IMR-90 (cell line): ENCODE measurements around the gene NKX6-2. TPM values are rescaled to one million over a fixed set of nuclear protein-coding genes. Genes with fewer than 3 reads are reported as not detected.

Source experiments
- ATAC-seq: fragments of 200-7000 bp; cut with Tn5 transposase; 2 replicates; pipeline ENCODE4 v1.9.1; 2020; ENCODE audit warnings: low read depth, mild to moderate bottlenecking, moderate library complexity
- BruUV-seq: library from RNA; stranded (reverse); fragments of 400-500 nt; replicated peaks from 2 replicates; lab custom pipeline; 2021; lab: Mats Ljungman, UMichigan
- CTCF ChIA-PET: fragments of 300-600 bp; formaldehyde crosslinking; extraction: SDS; loops from one replicate; lab custom pipeline; 2021; ENCODE audit warnings: antibody characterized with exemption; lab: Yijun Ruan, JAX
- POLR2A ChIA-PET: fragments of 300-600 bp; sonication (Branson Sonifier 250); formaldehyde crosslinking; loops from one replicate; lab custom pipeline; 2022; ENCODE audit warnings: antibody characterized with exemption; ENCODE audit not compliant: unreplicated experiment; lab: Charles Lee
- DNase-seq: peaks from one replicate; pipeline ENCODE4 v3.0.0; 2013
- H2AFZ ChIP-seq: replicated peaks from 2 replicates; pipeline ENCODE3; 2013; ENCODE audit warnings: low read length, mild to moderate bottlenecking; ENCODE audit not compliant: poor library complexity
- H2AK5ac ChIP-seq: 2 replicates; pipeline ENCODE4 v1.6.1; 2013; ENCODE audit warnings: low read depth, low read length, inconsistent platforms
- H2AK9ac ChIP-seq: replicated peaks from 2 replicates; pipeline ENCODE3; 2013; ENCODE audit warnings: mild to moderate bottlenecking, low read depth, low read length, moderate library complexity; ENCODE audit not compliant: poor library complexity
- H2BK120ac ChIP-seq: 2 replicates; pipeline ENCODE4 v1.6.1; 2013; ENCODE audit warnings: low read depth, low read length, inconsistent platforms
- H2BK15ac ChIP-seq: 3 replicates; pipeline ENCODE4 v1.6.1; 2013; ENCODE audit warnings: low read depth, low read length, inconsistent platforms
- H2BK20ac ChIP-seq: 2 replicates; pipeline ENCODE4 v1.6.1; 2013; ENCODE audit warnings: low read depth, mild to moderate bottlenecking, inconsistent platforms, low read length, moderate library complexity
- H2BK5ac ChIP-seq: 2 replicates; pipeline ENCODE4 v1.6.1; 2013; ENCODE audit warnings: mild to moderate bottlenecking, low read depth, low read length, inconsistent platforms; ENCODE audit not compliant: poor library complexity, severe bottlenecking
- H3K14ac ChIP-seq: replicated peaks from 2 replicates; pipeline ENCODE4 v1.6.1; 2013; ENCODE audit warnings: low read depth, low read length, inconsistent platforms
- H3K18ac ChIP-seq: 2 replicates; pipeline ENCODE4 v1.6.1; 2013; ENCODE audit warnings: low read depth, low read length, control low read depth
- H3K23ac ChIP-seq: 2 replicates; pipeline ENCODE4 v1.6.1; 2013; ENCODE audit warnings: low read depth, low read length, inconsistent platforms
- H3K27ac ChIP-seq: 2 replicates; pipeline ENCODE4 v1.5.1; 2013; ENCODE audit warnings: mild to moderate bottlenecking, control low read depth, low read length; ENCODE audit not compliant: insufficient read depth
- H3K27me3 ChIP-seq: 2 replicates; pipeline ENCODE4 v1.6.1; 2013; ENCODE audit warnings: low read length; ENCODE audit not compliant: control insufficient read depth, insufficient read depth
- H3K36me3 ChIP-seq: 2 replicates; pipeline ENCODE4 v1.6.1; 2013; ENCODE audit warnings: low read length, mixed read lengths; ENCODE audit not compliant: control insufficient read depth, insufficient read depth
- H3K4ac ChIP-seq: 2 replicates; pipeline ENCODE4 v1.6.1; 2013; ENCODE audit warnings: low read depth, low read length, inconsistent platforms
- H3K4me1 ChIP-seq: 2 replicates; pipeline ENCODE4 v1.6.1; 2013; ENCODE audit warnings: low read length, mixed read lengths; ENCODE audit not compliant: control insufficient read depth, insufficient read depth
- H3K4me2 ChIP-seq: 2 replicates; pipeline ENCODE4 v1.6.1; 2013; ENCODE audit warnings: low read depth, mild to moderate bottlenecking, control low read depth, low read length, moderate library complexity
- H3K4me3 ChIP-seq: 2 replicates; pipeline ENCODE4 v1.5.1; 2013; ENCODE audit warnings: low read depth, mild to moderate bottlenecking, control low read depth, low read length, moderate library complexity; ENCODE audit not compliant: insufficient read depth
- H3K56ac ChIP-seq: 2 replicates; pipeline ENCODE4 v1.6.1; 2013; ENCODE audit warnings: low read length, inconsistent platforms; ENCODE audit not compliant: insufficient read depth; ENCODE audit errors: extremely low read depth
- H3K79me1 ChIP-seq, 2 experiments: 2 replicates each; pipeline ENCODE4 v1.6.1; 2013; ENCODE audit warnings: low read length in 2 of 2, inconsistent platforms in 1 of 2, low read depth in 1 of 2
- H3K9ac ChIP-seq: 2 replicates; pipeline ENCODE4 v1.6.1; 2013; ENCODE audit warnings: low read depth, low read length, control low read depth
- H3K9me1 ChIP-seq: 2 replicates; pipeline ENCODE4 v1.6.1; 2013; ENCODE audit warnings: low read length, inconsistent platforms; ENCODE audit not compliant: insufficient read depth
- H3K9me3 ChIP-seq: 2 replicates; pipeline ENCODE4 v1.6.1; 2013; ENCODE audit warnings: low read length; ENCODE audit not compliant: control insufficient read depth, insufficient read depth
- H4K20me1 ChIP-seq: 2 replicates; pipeline ENCODE4 v1.6.1; 2013; ENCODE audit warnings: low read length, inconsistent platforms; ENCODE audit not compliant: insufficient read depth
- H4K5ac ChIP-seq: 2 replicates; pipeline ENCODE4 v1.6.1; 2013; ENCODE audit warnings: mild to moderate bottlenecking, low read depth, low read length, control low read depth
- H4K8ac ChIP-seq, 2 experiments: 2 replicates each; pipeline ENCODE4 v1.6.1; 2013; ENCODE audit warnings: low read depth in 2 of 2, low read length in 2 of 2, control low read depth in 1 of 2, inconsistent platforms in 1 of 2
- H4K91ac ChIP-seq: 2 replicates; pipeline ENCODE4 v1.6.1; 2013; ENCODE audit warnings: low read depth, low read length, inconsistent platforms; ENCODE audit not compliant: insufficient read depth
- MXI1 ChIP-seq: IDR thresholded peaks from 2 replicates; pipeline ENCODE4 v1.6.1; 2012; ENCODE audit warnings: low read depth, mild to moderate bottlenecking, low read length, moderate library complexity, borderline replicate concordance
- NFE2L2 ChIP-seq: fragments of 150-350 bp; IDR thresholded peaks from 2 replicates; pipeline ENCODE4 v1.6.1; 2016; ENCODE audit warnings: low read depth, mild to moderate bottlenecking, low read length
- RCOR1 ChIP-seq: IDR thresholded peaks from 2 replicates; pipeline ENCODE4 v1.6.1; 2012; ENCODE audit warnings: mild to moderate bottlenecking, low read length, improper control_type of control experiment; ENCODE audit not compliant: insufficient replicate concordance
- RFX5 ChIP-seq: IDR thresholded peaks from 2 replicates; pipeline ENCODE4 v1.8.0; 2012; ENCODE audit warnings: low read depth, mild to moderate bottlenecking, low read length, moderate library complexity
- WGBS, 2 experiments: methylation state at CpG; one replicate each; pipeline versions ENCODE4 v1.1.5 to v1.1.7; 2013; ENCODE audit warnings: missing lambda C conversion rate in 2 of 2; ENCODE audit not compliant: insufficient read length in 1 of 2; ENCODE audit errors: extremely low coverage in 2 of 2; 5-methylcytosine and 5-hydroxymethylcytosine counted together
- dilution Hi-C: fragments of 300-500 bp; cut with HindIII; formaldehyde crosslinking; loops from one replicate; pipeline ENCODE4 v1.14.3; 2018; ENCODE audit warnings: low sequenced_read_pairs; ENCODE audit not compliant: unreplicated experiment
- in situ Hi-C: fragments of 300-500 bp; cut with MboI; formaldehyde crosslinking; loops from 3 replicates; pipeline ENCODE4 v1.14.3; 2019; ENCODE audit warnings: low sequenced_read_pairs, inconsistent platforms, mixed read lengths
- intact Hi-C: fragments of 100-400 bp; cut with micrococcal nuclease; formaldehyde crosslinking; loops from 2 replicates; pipeline ENCODE4 v1.10.0; 2022
- polyA plus RNA-seq, 3 experiments: library from polyadenylated mRNA; depleted of rRNA; stranded (reverse); fragments of >200 nt; gene quantifications; 2 replicates each; pipeline ENCODE4 v1.2.3, GENCODE V29; 2012; ENCODE audit warnings: low replicate concordance in 1 of 3
- total RNA-seq: library from RNA; depleted of rRNA; stranded (reverse); fragments of >200 nt; gene quantifications from 2 replicates; pipeline ENCODE4 v1.2.3, GENCODE V29; 2012

The NKX6-2 gene
- total and polyA plus RNA-seq, 2 of the 4 experiments (the other 2 are of a cell fraction): not detected

DNA sequence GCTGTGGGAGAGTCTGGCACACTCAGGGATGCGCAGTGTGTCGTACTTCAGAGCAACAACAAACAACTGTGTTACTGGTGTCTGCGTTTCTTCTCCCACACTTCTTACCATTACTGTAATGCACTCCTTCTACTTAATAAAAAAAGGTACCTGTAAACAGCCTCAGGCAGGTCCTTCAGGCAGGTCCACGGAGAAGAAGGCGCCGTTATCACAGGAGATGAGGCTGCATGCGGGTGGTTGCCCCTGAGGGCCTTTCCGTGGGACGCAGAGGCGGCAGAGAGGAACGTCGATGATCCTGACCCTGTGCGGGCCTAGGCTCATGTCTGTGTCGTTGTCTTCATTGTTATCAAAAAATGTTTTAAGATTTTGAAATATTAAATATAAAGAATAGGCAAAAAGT lies 29.4 kb downstream of the NKX6-2 start:
- Histone ChIP-seq H3K27ac (no peak overlapping the region), H3K27me3 (no peaks in the 10 kb centered on the region), H4K20me1 (no peaks in the 10 kb centered on the region), H2AK5ac (no peak overlapping the region), H3K36me3 (peaks cover 14% of the 10 kb centered on the region), H2BK15ac (no peak overlapping the region), H4K5ac (no peak overlapping the region), H3K79me1 (0 out of 4 replicates have a peak, but pooled peaks cover 0 to 4% of the 10 kb centered on the region in 2 experiments), H3K9ac (no peak overlapping the region), H3K9me1 (peaks cover 11% of the 10 kb centered on the region), H4K8ac (no peak overlapping the region), H3K4ac (no peak overlapping the region), H2BK20ac (no peak overlapping the region), H3K9me3 (no peaks in the 10 kb centered on the region; the same call in 1 of the 2 replicates), H2AFZ (no peak overlapping the region), H3K56ac (no peak overlapping the region), H3K4me3 (no peak overlapping the region), H3K14ac (no peak overlapping the region), H3K4me2 (no peak overlapping the region), H2BK5ac (no peak overlapping the region), H3K4me1 (no peaks in the 10 kb centered on the region), H3K23ac (no peak overlapping the region), H3K18ac (no peak overlapping the region), H2AK9ac (no peak overlapping the region), H4K91ac (no peak overlapping the region), H2BK120ac (no peak overlapping the region)
- ChIA-PET CTCF (no interaction called here), POLR2A (no interaction called here)
- dilution Hi-C loops (no loop called here), intact Hi-C loops (no loop called here), in situ Hi-C loops (no loop called here)
- BruUV-seq: no TSS peak
- WGBS, 2 experiments: 100% methylated on average over 1 of the region's 14 CpGs; no CpG with 5 or more reads in 1 of the 2 experiments
- DNase-seq (no peak), ATAC-seq (no peak)
- no peak for TF ChIP-seq RFX5
- TF ChIP-seq NFE2L2: no peak
- TF ChIP-seq RCOR1: no peak
- TF ChIP-seq MXI1: no peak
